HG03103 (cell line): ENCODE results near the gene TMBIM1.

Source experiments
- ATAC-seq: cut with Tn5 transposase; IDR thresholded peaks from one replicate; pipeline ENCODE4 v1.9.1; 2021; ENCODE audit warnings: low read depth; ENCODE audit not compliant: unreplicated experiment

The TMBIM1 gene

GRCh38 chr2:218226903-218227302, 65.4 kb downstream of the TMBIM1 start:
- ATAC-seq, result no peak
